SK-N-SH treated with all-trans-retinoic acid at 6 μM for 48 hours (cell line): ENCODE results near the gene HYI.

ENCODE experiments used
- ATAC-seq: fragments of 200-7000 bp; cut with Tn5 transposase; 3 replicates; pipeline ENCODE4 v1.9.1; 2020; ENCODE audit warnings: mild to moderate bottlenecking, moderate library complexity
- ARNTL ChIP-seq: fragments of 450-650 bp; formaldehyde crosslinking; IDR thresholded peaks from 2 replicates; pipeline ENCODE4 v1.5.0; 2020; ENCODE audit warnings: low read depth, mild to moderate bottlenecking, moderate library complexity, borderline replicate concordance
- BACH2 ChIP-seq: fragments of 250-450 bp; sonication (Bioruptor Pico); IDR thresholded peaks from 2 replicates; pipeline ENCODE4 v1.9.0; 2021; ENCODE audit warnings: mild to moderate bottlenecking, borderline replicate concordance
- CREB5 ChIP-seq: fragments of 250-450 bp; sonication (Bioruptor Pico); IDR thresholded peaks from 2 replicates; pipeline ENCODE4 v1.5.1; 2020; ENCODE audit warnings: low read depth, mild to moderate bottlenecking, moderate library complexity
- CSDC2 ChIP-seq: fragments of 250-450 bp; sonication (Bioruptor Pico); IDR thresholded peaks from 2 replicates; pipeline ENCODE4 v1.5.0; 2020; ENCODE audit warnings: mild to moderate bottlenecking, moderate library complexity
- CSRNP3 ChIP-seq: fragments of 250-450 bp; sonication (Bioruptor Pico); IDR thresholded peaks from 2 replicates; pipeline ENCODE4 v1.5.1; 2021; ENCODE audit warnings: mild to moderate bottlenecking, moderate library complexity
- GLIS3 ChIP-seq: fragments of 250-450 bp; sonication (Bioruptor Pico); IDR thresholded peaks from 2 replicates; pipeline ENCODE4 v1.5.0; 2020; ENCODE audit warnings: mild to moderate bottlenecking, moderate library complexity
- OSR1 ChIP-seq: fragments of 250-450 bp; sonication (Bioruptor Pico); IDR thresholded peaks from 2 replicates; pipeline ENCODE4 v1.8.0; 2022; ENCODE audit warnings: moderate library complexity, mild to moderate bottlenecking, inconsistent platforms
- PATZ1 ChIP-seq: fragments of 250-450 bp; sonication (Bioruptor Pico); IDR thresholded peaks from 2 replicates; pipeline ENCODE4 v1.8.0; 2020; ENCODE audit warnings: mild to moderate bottlenecking, moderate library complexity, borderline replicate concordance
- POU6F1 ChIP-seq: fragments of 250-450 bp; sonication (Bioruptor Pico); IDR thresholded peaks from 2 replicates; pipeline ENCODE4 v1.8.0; 2021; ENCODE audit warnings: low read depth, mild to moderate bottlenecking, moderate library complexity, borderline replicate concordance
- SNAI2 ChIP-seq: fragments of 250-450 bp; sonication (Bioruptor Pico); IDR thresholded peaks from 2 replicates; pipeline ENCODE4 v1.5.0; 2020; ENCODE audit warnings: mild to moderate bottlenecking, moderate library complexity
- TCF4 ChIP-seq: fragments of 250-450 bp; sonication (Bioruptor Pico); IDR thresholded peaks from 2 replicates; pipeline ENCODE4 v1.8.0; 2021; ENCODE audit warnings: mild to moderate bottlenecking, moderate library complexity, borderline replicate concordance
- TOX ChIP-seq: fragments of 250-450 bp; sonication (Bioruptor Pico); IDR thresholded peaks from 2 replicates; pipeline ENCODE4 v1.8.0; 2021; ENCODE audit warnings: mild to moderate bottlenecking, moderate library complexity, borderline replicate concordance
- ZC3H10 ChIP-seq: fragments of 250-450 bp; sonication (Bioruptor Pico); IDR thresholded peaks from 2 replicates; pipeline ENCODE4 v1.5.1; 2021; ENCODE audit warnings: mild to moderate bottlenecking, moderate library complexity
- ZFP3 ChIP-seq: fragments of 250-450 bp; sonication (Bioruptor Pico); IDR thresholded peaks from 2 replicates; pipeline ENCODE4 v1.5.0; 2020; ENCODE audit warnings: mild to moderate bottlenecking, moderate library complexity
- ZNF565 ChIP-seq: fragments of 450-650 bp; formaldehyde crosslinking; conservative IDR thresholded peaks from 2 replicates; pipeline ENCODE4 v1.5.0; 2020; ENCODE audit warnings: low read depth, mild to moderate bottlenecking, moderate library complexity
- ZNF70 ChIP-seq: fragments of 450-650 bp; formaldehyde crosslinking; IDR thresholded peaks from 2 replicates; pipeline ENCODE4 v1.5.0; 2020; ENCODE audit warnings: mild to moderate bottlenecking, moderate library complexity
- ZNF8 ChIP-seq: fragments of 450-650 bp; formaldehyde crosslinking; IDR thresholded peaks from 2 replicates; pipeline ENCODE4 v1.5.0; 2020; ENCODE audit warnings: mild to moderate bottlenecking, moderate library complexity
- TF ChIP-seq, protein P1 (sequence below): fragments of 250-450 bp; sonication (Bioruptor Pico); IDR thresholded peaks from 2 replicates; pipeline ENCODE4 v1.5.0; 2020; ENCODE audit warnings: mild to moderate bottlenecking, moderate library complexity

Gene HYI

DNA sequence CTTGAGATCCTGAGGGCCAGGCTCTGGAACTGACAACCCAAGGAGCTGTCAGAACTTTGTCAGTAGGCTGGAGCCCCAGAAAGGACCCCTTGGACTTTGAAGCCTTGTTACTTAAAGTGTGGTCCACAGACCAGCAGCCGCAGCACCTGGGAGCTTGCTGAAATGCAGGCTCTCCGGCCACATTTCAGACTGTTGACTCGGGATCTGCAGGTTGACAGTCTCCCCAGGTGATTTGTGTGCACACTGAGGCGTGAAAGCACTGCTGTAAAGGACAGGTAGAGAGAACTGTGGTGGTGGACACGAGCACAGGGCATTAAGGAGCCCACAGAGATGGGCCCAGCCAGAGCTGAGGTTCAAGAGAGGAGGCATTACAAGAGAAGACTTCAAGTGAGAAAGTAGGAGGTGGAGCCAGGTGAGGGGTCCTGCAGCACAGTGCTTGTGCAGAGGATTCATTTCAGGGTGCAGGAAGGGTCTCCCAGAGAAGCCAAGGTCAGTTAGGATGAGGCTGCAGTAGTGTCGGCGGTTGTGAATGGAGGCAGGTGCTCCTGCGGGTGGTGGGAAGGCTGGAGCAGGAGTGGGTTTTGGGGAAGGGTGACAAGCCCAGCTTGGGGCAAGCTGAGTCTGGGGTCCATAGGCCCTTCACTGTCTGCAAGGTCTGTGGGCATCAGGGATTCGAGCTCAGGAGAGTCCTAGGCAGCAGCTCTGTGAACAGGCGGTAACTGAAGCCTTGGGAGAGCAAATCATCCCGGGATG is 4.6 kb downstream of the HYI start:
- no peak for ATAC-seq
- no peak for TF ChIP-seq PATZ1 (CRISPR knock-in tag)
- TF ChIP-seq ARNTL = no peak
- TF ChIP-seq TOX (CRISPR knock-in tag) = no peak
- TF ChIP-seq CSRNP3 (CRISPR knock-in tag) = no peak
- TF ChIP-seq CREB5 (CRISPR knock-in tag) = no peak
- TF ChIP-seq ZNF8 (CRISPR knock-in tag) = no peak
- TF ChIP-seq, protein P1, sequence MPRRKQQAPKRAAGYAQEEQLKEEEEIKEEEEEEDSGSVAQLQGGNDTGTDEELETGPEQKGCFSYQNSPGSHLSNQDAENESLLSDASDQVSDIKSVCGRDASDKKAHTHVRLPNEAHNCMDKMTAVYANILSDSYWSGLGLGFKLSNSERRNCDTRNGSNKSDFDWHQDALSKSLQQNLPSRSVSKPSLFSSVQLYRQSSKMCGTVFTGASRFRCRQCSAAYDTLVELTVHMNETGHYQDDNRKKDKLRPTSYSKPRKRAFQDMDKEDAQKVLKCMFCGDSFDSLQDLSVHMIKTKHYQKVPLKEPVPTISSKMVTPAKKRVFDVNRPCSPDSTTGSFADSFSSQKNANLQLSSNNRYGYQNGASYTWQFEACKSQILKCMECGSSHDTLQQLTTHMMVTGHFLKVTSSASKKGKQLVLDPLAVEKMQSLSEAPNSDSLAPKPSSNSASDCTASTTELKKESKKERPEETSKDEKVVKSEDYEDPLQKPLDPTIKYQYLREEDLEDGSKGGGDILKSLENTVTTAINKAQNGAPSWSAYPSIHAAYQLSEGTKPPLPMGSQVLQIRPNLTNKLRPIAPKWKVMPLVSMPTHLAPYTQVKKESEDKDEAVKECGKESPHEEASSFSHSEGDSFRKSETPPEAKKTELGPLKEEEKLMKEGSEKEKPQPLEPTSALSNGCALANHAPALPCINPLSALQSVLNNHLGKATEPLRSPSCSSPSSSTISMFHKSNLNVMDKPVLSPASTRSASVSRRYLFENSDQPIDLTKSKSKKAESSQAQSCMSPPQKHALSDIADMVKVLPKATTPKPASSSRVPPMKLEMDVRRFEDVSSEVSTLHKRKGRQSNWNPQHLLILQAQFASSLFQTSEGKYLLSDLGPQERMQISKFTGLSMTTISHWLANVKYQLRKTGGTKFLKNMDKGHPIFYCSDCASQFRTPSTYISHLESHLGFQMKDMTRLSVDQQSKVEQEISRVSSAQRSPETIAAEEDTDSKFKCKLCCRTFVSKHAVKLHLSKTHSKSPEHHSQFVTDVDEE (CRISPR knock-in tag) = no peak
- TF ChIP-seq TCF4 = no peak
- no peak for TF ChIP-seq SNAI2 (CRISPR knock-in tag)
- no peak for TF ChIP-seq ZNF565 (CRISPR knock-in tag)
- TF ChIP-seq CSDC2 (CRISPR knock-in tag) = no peak
- TF ChIP-seq GLIS3 (CRISPR knock-in tag) = no peak

- no peak for ATAC-seq
- no peak for TF ChIP-seq BACH2 (CRISPR knock-in tag)
- TF ChIP-seq CSDC2 (CRISPR knock-in tag) = no peak
- TF ChIP-seq TCF4 = no peak
- TF ChIP-seq OSR1 (CRISPR knock-in tag) = no peak
- TF ChIP-seq ZNF565 (CRISPR knock-in tag) = no peak
- TF ChIP-seq ZC3H10 (CRISPR knock-in tag) = no peak
- TF ChIP-seq CREB5 (CRISPR knock-in tag) = no peak
- TF ChIP-seq GLIS3 (CRISPR knock-in tag) = no peak
- no peak for TF ChIP-seq ZNF8 (CRISPR knock-in tag)
- no peak for TF ChIP-seq TOX (CRISPR knock-in tag)
- TF ChIP-seq POU6F1 (CRISPR knock-in tag) = no peak
- TF ChIP-seq ZFP3 = no peak
- no peak for TF ChIP-seq ZNF70
- no peak for TF ChIP-seq SNAI2 (CRISPR knock-in tag)
- no peak for TF ChIP-seq PATZ1 (CRISPR knock-in tag)
- TF ChIP-seq CSRNP3 (CRISPR knock-in tag) = no peak
- TF ChIP-seq ARNTL = no peak
Measured at GRCh38 chr1:43447891-43448708, 5.6 kb downstream of the HYI start.
